ENCODE results near the gene HARS1. TPM values are rescaled to one million over a fixed set of nuclear protein-coding genes. Genes with fewer than 3 reads are reported as not detected.
"Not testable (repeated sequence)": the region's sequence is repeated elsewhere in the genome, so short reads cannot be mapped to it uniquely, and the experiment has no call there.

HARS1 gene
- total RNA-seq, 2 donors from 2014 or later = 33.9 to 45.6 TPM

- Histone ChIP-seq H3K27ac (no peak overlapping the region), H3K4me1 (peaks cover 0 to 4% of the 10 kb centered on the region in 2 donors), H3K4me3 (no peak overlapping the region), H3K36me3 (peaks cover 93% of the 10 kb centered on the region), H3K27me3 (no peaks in the 10 kb centered on the region), H3K9me3 (no peaks in the 10 kb centered on the region)
- TF ChIP-seq CTCF (IDR thresholded peaks at IDR 0.05) = no peak
- no peak for DNase-seq (ENCODE audit: low spot score)
Measured at GRCh38 chr5:140658870-140659269, 32.3 kb downstream of the HARS1 start.

GRCh38 chr5:140647042-140647419 is 44.1 kb downstream of the HARS1 start:
- TF ChIP-seq CTCF (IDR thresholded peaks at IDR 0.05) = no peak
- H3K36me3 ChIP-seq = peaks cover 50% of the 10 kb centered on the region

GRCh38 chr5:140642718-140643117 is 48.5 kb downstream of the HARS1 start:
- Histone ChIP-seq H3K27me3 (no peaks in the 10 kb centered on the region), H3K36me3 (peaks cover 19% of the 10 kb centered on the region), H3K4me3 (no peak overlapping the region), H3K9me3 (no peaks in the 10 kb centered on the region), H3K27ac (no peak overlapping the region), H3K4me1 (peaks cover 0 to 46% of the 10 kb centered on the region in 2 donors)
- DNase-seq (ENCODE audit: low spot score) = no peak
- no peak for TF ChIP-seq CTCF (IDR thresholded peaks at IDR 0.05)

More at GRCh38 chr5:140647042-140647419, 44.1 kb downstream of the HARS1 start:
- H3K4me3 ChIP-seq = peak overlapping the region; percentile 91 to 93
- H3K27me3 ChIP-seq = no peaks in the 10 kb centered on the region
- H3K4me1 ChIP-seq = peaks cover 0 to 31% of the 10 kb centered on the region in 2 donors
- no peaks in the 10 kb centered on the region for H3K9me3 ChIP-seq
- H3K27ac ChIP-seq = peak overlapping the region; percentile 84 to 85
- DNase-seq (ENCODE audit: low spot score) = no peak

- Histone ChIP-seq H3K27me3 (no peaks in the 10 kb centered on the region), H3K4me3 (no peak overlapping the region), H3K9me3 (no peaks in the 10 kb centered on the region), H3K36me3 (peaks cover 19% of the 10 kb centered on the region), H3K4me1 (peaks cover 0 to 42% of the 10 kb centered on the region in 2 donors), H3K27ac (no peak overlapping the region)
- DNase-seq (ENCODE audit: low spot score) = no peak
- no peak for TF ChIP-seq CTCF (IDR thresholded peaks at IDR 0.05)
Measured at GRCh38 chr5:140641716-140642115, 49.5 kb downstream of the HARS1 start.

- TF ChIP-seq CTCF (IDR thresholded peaks at IDR 0.05) = peak; percentile 56 to 77
- DNase-seq (ENCODE audit: low spot score) = peak; percentile 96
- no peaks in the 10 kb centered on the region for H3K9me3 ChIP-seq
- H3K36me3 ChIP-seq = peaks cover 8% of the 10 kb centered on the region
- peaks cover 0 to 33% of the 10 kb centered on the region in 2 donors for H3K4me1 ChIP-seq
- H3K27ac ChIP-seq = peak within 1 kb of the TSS; percentile 87
- H3K4me3 ChIP-seq = peak within 1 kb of the TSS; percentile 68 to 84
- H3K27me3 ChIP-seq = no peaks in the 10 kb centered on the region
Measured at GRCh38 chr5:140639148-140639981, 51.8 kb downstream of the HARS1 start, which contains the start of gene TMCO6. TMCO6 (plus strand) TSS chr5:140639451; CDS start chr5:140639528, 77 bp downstream.

- H3K36me3 ChIP-seq; DNase-seq (ENCODE audit: low spot score); H3K9me3 ChIP-seq; H3K27me3 ChIP-seq: not testable (repeated sequence)
- Histone ChIP-seq H3K27ac (peak overlapping the region; percentile 87), H3K4me3 (peak overlapping the region; percentile 68 to 84), H3K4me1 (peaks cover 0 to 33% of the 10 kb centered on the region in 2 donors)
Measured at GRCh38 chr5:140638898-140639147, 52.3 kb downstream of the HARS1 start.
